ENCODE data around the gene FGA. TPM values are rescaled to one million over a fixed set of nuclear protein-coding genes. Genes with fewer than 3 reads are reported as not detected.

FGA gene
- total RNA-seq, 1 experiment from 2014 or later, result not detected

DNA sequence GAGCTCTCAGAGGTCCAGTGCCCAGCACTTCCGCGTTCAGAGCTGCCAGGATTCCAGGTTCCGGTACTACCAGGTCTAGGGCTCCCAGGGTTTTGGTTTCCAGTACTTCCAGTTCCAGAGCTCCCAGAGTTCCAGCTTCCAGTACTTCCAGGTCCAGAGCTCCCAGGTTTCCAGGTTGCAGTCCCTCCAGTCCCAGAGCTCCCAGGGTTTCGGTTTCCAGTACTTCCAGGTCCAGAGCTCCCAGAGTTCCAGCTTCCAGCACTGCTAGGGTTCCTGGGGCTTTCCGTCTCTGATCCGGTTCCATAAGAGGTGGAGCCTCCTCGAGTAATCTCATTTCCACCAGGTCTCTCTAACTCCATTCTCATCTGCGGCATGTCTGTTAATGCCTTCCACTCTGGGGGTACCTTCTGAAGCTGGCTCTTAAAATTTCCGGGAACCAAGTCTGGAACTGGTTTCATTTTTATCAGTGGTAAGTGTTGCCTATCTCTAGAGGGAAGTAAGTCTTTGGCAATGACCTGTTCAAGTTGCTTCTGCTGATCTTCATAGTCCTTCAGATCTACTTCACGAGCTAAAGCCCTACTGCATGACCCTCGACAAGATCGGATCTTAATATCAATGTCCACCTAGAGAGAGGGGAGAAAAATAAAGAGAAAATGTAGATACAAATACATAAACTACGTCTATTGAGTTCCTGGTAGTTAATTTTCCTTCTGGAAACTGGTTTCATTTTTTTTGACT, 4.1 kb downstream of the FGA start:
- BruUV-seq (replicated peaks), result no TSS peak
- no peak overlapping the region for H3K27ac Mint-ChIP-seq (ENCODE audit: unreplicated experiment)
- H3K36me3 Mint-ChIP-seq (ENCODE audit: insufficient read depth, unreplicated experiment), result no peaks in the 10 kb centered on the region
- TF ChIP-seq, protein P1, sequence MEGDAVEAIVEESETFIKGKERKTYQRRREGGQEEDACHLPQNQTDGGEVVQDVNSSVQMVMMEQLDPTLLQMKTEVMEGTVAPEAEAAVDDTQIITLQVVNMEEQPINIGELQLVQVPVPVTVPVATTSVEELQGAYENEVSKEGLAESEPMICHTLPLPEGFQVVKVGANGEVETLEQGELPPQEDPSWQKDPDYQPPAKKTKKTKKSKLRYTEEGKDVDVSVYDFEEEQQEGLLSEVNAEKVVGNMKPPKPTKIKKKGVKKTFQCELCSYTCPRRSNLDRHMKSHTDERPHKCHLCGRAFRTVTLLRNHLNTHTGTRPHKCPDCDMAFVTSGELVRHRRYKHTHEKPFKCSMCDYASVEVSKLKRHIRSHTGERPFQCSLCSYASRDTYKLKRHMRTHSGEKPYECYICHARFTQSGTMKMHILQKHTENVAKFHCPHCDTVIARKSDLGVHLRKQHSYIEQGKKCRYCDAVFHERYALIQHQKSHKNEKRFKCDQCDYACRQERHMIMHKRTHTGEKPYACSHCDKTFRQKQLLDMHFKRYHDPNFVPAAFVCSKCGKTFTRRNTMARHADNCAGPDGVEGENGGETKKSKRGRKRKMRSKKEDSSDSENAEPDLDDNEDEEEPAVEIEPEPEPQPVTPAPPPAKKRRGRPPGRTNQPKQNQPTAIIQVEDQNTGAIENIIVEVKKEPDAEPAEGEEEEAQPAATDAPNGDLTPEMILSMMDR (IDR thresholded peaks at IDR 0.05; ENCODE audit: unreplicated experiment), result no peak
- intact Hi-C loops (cut with micrococcal nuclease; ENCODE audit: unreplicated experiment), result no loop called here
- H3K27me3 Mint-ChIP-seq (ENCODE audit: unreplicated experiment), result no peaks in the 10 kb centered on the region
- CTCF ChIA-PET, result no interaction called here
- peaks cover 24% of the 10 kb centered on the region for H3K4me1 Mint-ChIP-seq (ENCODE audit: low read depth, unreplicated experiment)
- DNase-seq, result no peak
- no peaks in the 10 kb centered on the region for H3K9me3 Mint-ChIP-seq (ENCODE audit: low read depth, unreplicated experiment)
- no peak overlapping the region for H3K4me3 Mint-ChIP-seq (ENCODE audit: low read depth, unreplicated experiment)

DNA sequence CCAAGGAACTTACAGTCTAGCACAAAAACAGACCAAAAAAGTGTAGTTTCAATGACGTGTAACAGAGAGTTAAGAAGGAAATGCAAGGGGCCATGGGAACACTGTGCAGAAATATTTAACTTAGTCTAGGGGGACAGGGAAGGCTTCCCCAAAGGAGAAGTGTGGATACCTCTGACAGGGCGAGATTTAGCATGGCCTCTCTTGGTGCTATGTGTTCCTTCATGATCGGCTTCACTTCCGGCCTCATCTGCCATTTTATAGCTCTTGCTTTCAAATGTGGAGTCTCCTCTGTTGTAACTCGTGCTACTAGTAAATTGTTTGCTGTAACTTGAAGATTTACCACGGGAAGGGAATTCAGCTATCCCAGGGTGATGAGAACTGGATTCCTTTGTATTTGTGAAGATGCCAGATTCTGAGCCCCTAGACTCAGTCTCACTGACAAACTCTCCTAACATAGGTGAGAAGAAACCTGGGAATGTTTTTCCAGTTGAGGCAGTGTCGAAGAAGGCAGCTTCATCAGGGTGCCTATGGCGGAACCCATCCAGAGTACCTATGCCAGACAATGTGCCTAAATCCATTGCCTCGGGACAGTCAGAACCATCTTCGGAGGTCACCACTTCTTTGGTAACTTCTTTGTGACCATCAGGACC, 5.0 kb downstream of the FGA start:
- no TSS peak for BruUV-seq (replicated peaks)
- H3K4me3 Mint-ChIP-seq (ENCODE audit: low read depth, unreplicated experiment), result no peak overlapping the region
- TF ChIP-seq, protein P1 (IDR thresholded peaks at IDR 0.05; ENCODE audit: unreplicated experiment), result no peak
- no peaks in the 10 kb centered on the region for H3K9me3 Mint-ChIP-seq (ENCODE audit: low read depth, unreplicated experiment)
- H3K4me1 Mint-ChIP-seq (ENCODE audit: low read depth, unreplicated experiment), result peaks cover 15% of the 10 kb centered on the region
- CTCF ChIA-PET, result no interaction called here
- no peaks in the 10 kb centered on the region for H3K27me3 Mint-ChIP-seq (ENCODE audit: unreplicated experiment)
- H3K36me3 Mint-ChIP-seq (ENCODE audit: insufficient read depth, unreplicated experiment), result no peaks in the 10 kb centered on the region
- H3K27ac Mint-ChIP-seq (ENCODE audit: unreplicated experiment), result no peak overlapping the region
- intact Hi-C loops (cut with micrococcal nuclease; ENCODE audit: unreplicated experiment), result no loop called here
- no peak for DNase-seq

DNA sequence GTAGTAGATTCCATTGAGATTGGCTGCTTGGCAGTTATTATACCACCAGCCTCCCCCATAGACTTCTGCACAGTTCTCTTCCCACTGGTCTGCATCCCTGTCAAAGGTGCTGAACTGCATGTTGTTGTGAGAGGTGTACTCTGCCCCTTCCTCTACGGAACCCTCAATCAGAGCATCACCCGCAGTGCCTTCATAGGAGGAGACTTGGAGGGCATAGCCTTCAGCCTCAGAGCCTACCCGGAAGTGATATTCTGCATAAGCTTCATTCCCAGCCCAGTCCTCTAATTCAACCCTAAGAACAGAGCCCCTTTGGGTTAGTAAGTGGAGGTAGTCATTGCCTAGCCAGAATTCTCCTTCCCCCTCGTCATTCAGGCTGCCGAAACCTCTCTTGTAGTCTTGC, 6.3 kb downstream of the FGA start:
- H3K36me3 Mint-ChIP-seq (ENCODE audit: insufficient read depth, unreplicated experiment), result no peaks in the 10 kb centered on the region
- DNase-seq, result no peak
- no TSS peak for BruUV-seq (replicated peaks)
- no peak overlapping the region for H3K27ac Mint-ChIP-seq (ENCODE audit: unreplicated experiment)
- TF ChIP-seq, protein P1 (IDR thresholded peaks at IDR 0.05; ENCODE audit: unreplicated experiment), result no peak
- H3K4me1 Mint-ChIP-seq (ENCODE audit: low read depth, unreplicated experiment), result peaks cover 3% of the 10 kb centered on the region
- H3K27me3 Mint-ChIP-seq (ENCODE audit: unreplicated experiment), result no peaks in the 10 kb centered on the region
- no peak overlapping the region for H3K4me3 Mint-ChIP-seq (ENCODE audit: low read depth, unreplicated experiment)
- CTCF ChIA-PET, result no interaction called here
- no peaks in the 10 kb centered on the region for H3K9me3 Mint-ChIP-seq (ENCODE audit: low read depth, unreplicated experiment)
- intact Hi-C loops (cut with micrococcal nuclease; ENCODE audit: unreplicated experiment), result no loop called here

DNA sequence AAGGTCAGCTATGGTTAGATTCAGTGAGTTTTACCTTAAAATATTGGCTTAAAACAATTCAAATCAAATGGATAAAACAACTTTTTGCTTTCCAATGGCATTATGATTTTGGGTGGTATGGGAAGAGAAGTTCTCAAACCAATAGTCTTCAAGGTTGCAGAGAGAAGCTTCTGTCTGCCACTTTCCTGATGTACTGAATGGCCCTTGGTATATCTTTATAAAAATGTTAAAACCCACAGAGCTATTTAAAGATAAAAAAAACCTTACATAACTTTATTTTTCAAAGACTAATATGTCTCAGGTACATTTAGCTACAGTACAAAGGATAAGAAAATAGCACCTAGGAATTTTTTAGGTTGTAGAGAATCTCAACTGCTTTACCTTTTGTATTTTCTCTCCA, 6.9 kb downstream of the FGA start:
- no peak overlapping the region for H3K4me3 Mint-ChIP-seq (ENCODE audit: low read depth, unreplicated experiment)
- H3K4me1 Mint-ChIP-seq (ENCODE audit: low read depth, unreplicated experiment), result no peaks in the 10 kb centered on the region
- no peaks in the 10 kb centered on the region for H3K27me3 Mint-ChIP-seq (ENCODE audit: unreplicated experiment)
- DNase-seq, result no peak
- intact Hi-C loops (cut with micrococcal nuclease; ENCODE audit: unreplicated experiment), result no loop called here
- BruUV-seq (replicated peaks), result no TSS peak
- H3K36me3 Mint-ChIP-seq (ENCODE audit: insufficient read depth, unreplicated experiment), result no peaks in the 10 kb centered on the region
- TF ChIP-seq, protein P1 (IDR thresholded peaks at IDR 0.05; ENCODE audit: unreplicated experiment), result no peak
- no peak overlapping the region for H3K27ac Mint-ChIP-seq (ENCODE audit: unreplicated experiment)
- H3K9me3 Mint-ChIP-seq (ENCODE audit: low read depth, unreplicated experiment), result no peaks in the 10 kb centered on the region
- CTCF ChIA-PET, result interaction anchor here (0.8 kb wide), 1 partner anchor 11 kb away, joined by 3 read pairs; no protein-coding TSS in a partner anchor
